HEK293 (cell line): ENCODE data around the gene CACNA1H.

Source experiments
- CTCF ChIA-PET: fragments of 350-600 bp; formaldehyde crosslinking; extraction: SDS; loops from one replicate; lab custom pipeline; 2021; ENCODE audit warnings: antibody characterized with exemption; lab: Yijun Ruan, JAX
- POLR2A ChIA-PET: fragments of 300-600 bp; formaldehyde crosslinking; extraction: SDS; loops from one replicate; lab custom pipeline; 2020; ENCODE audit warnings: antibody characterized with exemption, inconsistent platforms; lab: Yijun Ruan, JAX
- H3K27ac ChIP-seq: fragments of 200-500 bp; sonication (Bioruptor generic); 2 replicates; pipeline ENCODE4 v1.5.1; 2014; ENCODE audit warnings: low read depth, low read length, control low read depth, inconsistent platforms; ENCODE audit errors: extremely low read depth
- H3K36me3 ChIP-seq, 2 experiments: fragments of 200-500 bp in 1 of 2; sonication (Bioruptor generic) in 1 of 2; 1 replicate in 1 of 2; 2 replicates in 1 of 2; pipeline ENCODE4 v1.5.1; 2014 to 2017; ENCODE audit warnings: inconsistent platforms in 2 of 2, low read length in 2 of 2; ENCODE audit not compliant: control insufficient read depth in 2 of 2, insufficient read depth in 1 of 2
- H3K4me1 ChIP-seq: fragments of 200-500 bp; sonication (Bioruptor generic); 2 replicates; pipeline ENCODE4 v1.5.1; 2014; ENCODE audit warnings: mild to moderate bottlenecking, low read length, inconsistent platforms; ENCODE audit not compliant: control insufficient read depth, insufficient read depth
- H3K4me3 ChIP-seq: 2 replicates; pipeline ENCODE4 v1.5.1; 2011; ENCODE audit warnings: low read depth, mild to moderate bottlenecking, control low read depth, low read length, moderate library complexity
- H3K9me3 ChIP-seq: fragments of 200-500 bp; sonication (Bioruptor generic); 2 replicates; pipeline ENCODE4 v1.5.1; 2014; ENCODE audit warnings: low read depth, low read length, inconsistent platforms; ENCODE audit not compliant: control insufficient read depth, insufficient read depth
- EGR2 ChIP-seq: fragments of 450-650 bp; formaldehyde crosslinking; IDR thresholded peaks from 2 replicates; pipeline ENCODE4 v1.5.1; 2016; ENCODE audit warnings: low read depth, missing biosample characterization, missing genetic modification characterization
- KLF10 ChIP-seq: fragments of 450-650 bp; IDR thresholded peaks from 2 replicates; pipeline ENCODE4 v1.5.1; 2018; ENCODE audit warnings: missing biosample characterization, mild to moderate bottlenecking, missing genetic modification characterization
- KLF8 ChIP-seq: fragments of 450-650 bp; formaldehyde crosslinking; IDR thresholded peaks from 2 replicates; pipeline ENCODE4 v1.5.1; 2016; ENCODE audit warnings: missing biosample characterization, missing genetic modification characterization
- ZBTB7A ChIP-seq: fragments of 450-650 bp; formaldehyde crosslinking; IDR thresholded peaks from 2 replicates; pipeline ENCODE4 v1.5.1; 2016; ENCODE audit warnings: low read depth, missing biosample characterization, missing genetic modification characterization
- ZFHX2 ChIP-seq: fragments of 450-650 bp; formaldehyde crosslinking; conservative IDR thresholded peaks from 2 replicates; pipeline ENCODE4 v1.5.1; 2016; ENCODE audit warnings: missing biosample characterization, missing genetic modification characterization
- ZFP3 ChIP-seq: fragments of 450-650 bp; formaldehyde crosslinking; IDR thresholded peaks from 2 replicates; pipeline ENCODE4 v1.5.1; 2016; ENCODE audit warnings: low read depth, missing biosample characterization, missing genetic modification characterization
- ZIC2 ChIP-seq: fragments of 450-650 bp; formaldehyde crosslinking; IDR thresholded peaks from 2 replicates; pipeline ENCODE4 v1.5.1; 2016; ENCODE audit warnings: missing biosample characterization, missing genetic modification characterization
- ZNF140 ChIP-seq: fragments of 450-650 bp; formaldehyde crosslinking; IDR thresholded peaks from 2 replicates; pipeline ENCODE4 v1.5.1; 2016; ENCODE audit warnings: missing biosample characterization, missing genetic modification characterization
- ZNF19 ChIP-seq: fragments of 450-650 bp; formaldehyde crosslinking; IDR thresholded peaks from 2 replicates; pipeline ENCODE4; 2016; ENCODE audit warnings: missing biosample characterization, missing genetic modification characterization, low read depth
- ZNF24 ChIP-seq: fragments of 450-650 bp; formaldehyde crosslinking; IDR thresholded peaks from 2 replicates; pipeline ENCODE4 v1.5.1; 2016; ENCODE audit warnings: missing biosample characterization, missing genetic modification characterization
- ZNF391 ChIP-seq: fragments of 450-650 bp; formaldehyde crosslinking; IDR thresholded peaks from 2 replicates; pipeline ENCODE4 v1.5.1; 2016; ENCODE audit warnings: low read depth, missing biosample characterization, missing genetic modification characterization, borderline replicate concordance
- ZNF600 ChIP-seq: fragments of 450-650 bp; formaldehyde crosslinking; IDR thresholded peaks from 2 replicates; pipeline ENCODE4 v1.5.1; 2016; ENCODE audit warnings: missing biosample characterization, missing genetic modification characterization
- ZNF623 ChIP-seq: fragments of 450-650 bp; formaldehyde crosslinking; IDR thresholded peaks from 2 replicates; pipeline ENCODE4 v1.5.1; 2016; ENCODE audit warnings: missing biosample characterization, missing genetic modification characterization
- ZSCAN16 ChIP-seq: fragments of 450-650 bp; formaldehyde crosslinking; IDR thresholded peaks from 2 replicates; pipeline ENCODE4 v1.5.1; 2016; ENCODE audit warnings: missing biosample characterization, missing genetic modification characterization
- TF ChIP-seq, protein P1 (sequence below): IDR thresholded peaks from 2 replicates; pipeline ENCODE4 v1.6.1; 2011; ENCODE audit warnings: mild to moderate bottlenecking, low read depth, low read length, borderline replicate concordance
- TF ChIP-seq, protein P2 (sequence below): fragments of 450-650 bp; IDR thresholded peaks from 2 replicates; pipeline ENCODE4 v1.5.1; 2018; ENCODE audit warnings: missing biosample characterization, mild to moderate bottlenecking, missing genetic modification characterization

The CACNA1H gene

DNA sequence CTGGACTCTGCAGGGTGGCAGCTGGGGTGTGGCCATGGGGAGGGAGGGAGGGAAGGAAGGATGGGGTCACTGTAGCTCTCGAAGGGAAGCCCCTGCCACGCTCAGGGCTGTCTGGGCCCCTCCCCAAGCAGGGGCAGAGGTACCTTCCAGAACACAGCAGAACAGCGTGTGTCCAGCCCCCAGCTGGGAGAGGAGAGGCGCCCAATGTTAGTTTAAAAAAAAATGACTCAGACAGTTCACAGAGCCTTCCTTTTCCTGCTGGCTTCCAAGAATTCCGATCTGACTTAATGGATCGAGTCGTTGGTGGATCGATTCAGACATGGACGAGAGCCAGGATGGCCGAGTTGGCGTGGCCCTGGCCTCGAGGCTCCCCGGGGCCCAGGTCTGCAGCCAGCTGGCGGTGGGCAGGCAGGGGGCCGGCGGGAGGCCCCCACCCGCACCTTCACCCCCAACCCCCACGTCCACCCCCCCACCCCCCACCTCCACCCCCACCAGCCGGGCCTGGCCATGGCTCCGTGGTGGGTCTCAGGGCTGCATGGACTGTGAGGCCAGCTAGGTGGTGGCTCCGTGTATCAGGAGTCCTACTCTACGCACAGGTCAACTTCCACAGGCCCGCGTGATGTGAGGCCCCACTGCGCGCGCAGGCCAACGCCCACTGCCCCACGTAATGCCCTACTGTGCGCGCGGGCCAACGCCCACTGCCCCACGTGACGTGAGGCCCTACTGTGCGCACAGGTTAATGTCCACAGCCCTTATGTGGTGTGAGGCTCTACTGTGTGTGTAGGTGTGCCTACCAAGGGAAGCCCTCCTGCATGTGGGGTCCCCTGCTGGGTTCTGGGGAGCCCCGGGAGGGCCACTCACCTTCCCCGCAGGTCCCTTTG, 21.8 kb downstream of the CACNA1H start (continued):
- TF ChIP-seq EGR2 (tag by site-specific recombination) (0 out of 2 replicates have a peak, but pooled peaks have one; percentile 12), KLF8 (tag by site-specific recombination) (peak; percentile 49; the same call in 1 of the 2 replicates), ZSCAN16 (tag by site-specific recombination) (0 out of 2 replicates have a peak, but pooled peaks have one; percentile 26), ZNF24 (tag by site-specific recombination) (0 out of 2 replicates have a peak, but pooled peaks have one; percentile 34), KLF10 (tag by site-specific recombination) (peak; percentile 74; the same call in 1 of the 2 replicates), ZNF140 (no peak)
- TF ChIP-seq, protein P1, sequence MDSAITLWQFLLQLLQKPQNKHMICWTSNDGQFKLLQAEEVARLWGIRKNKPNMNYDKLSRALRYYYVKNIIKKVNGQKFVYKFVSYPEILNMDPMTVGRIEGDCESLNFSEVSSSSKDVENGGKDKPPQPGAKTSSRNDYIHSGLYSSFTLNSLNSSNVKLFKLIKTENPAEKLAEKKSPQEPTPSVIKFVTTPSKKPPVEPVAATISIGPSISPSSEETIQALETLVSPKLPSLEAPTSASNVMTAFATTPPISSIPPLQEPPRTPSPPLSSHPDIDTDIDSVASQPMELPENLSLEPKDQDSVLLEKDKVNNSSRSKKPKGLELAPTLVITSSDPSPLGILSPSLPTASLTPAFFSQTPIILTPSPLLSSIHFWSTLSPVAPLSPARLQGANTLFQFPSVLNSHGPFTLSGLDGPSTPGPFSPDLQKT = no peak

DNA sequence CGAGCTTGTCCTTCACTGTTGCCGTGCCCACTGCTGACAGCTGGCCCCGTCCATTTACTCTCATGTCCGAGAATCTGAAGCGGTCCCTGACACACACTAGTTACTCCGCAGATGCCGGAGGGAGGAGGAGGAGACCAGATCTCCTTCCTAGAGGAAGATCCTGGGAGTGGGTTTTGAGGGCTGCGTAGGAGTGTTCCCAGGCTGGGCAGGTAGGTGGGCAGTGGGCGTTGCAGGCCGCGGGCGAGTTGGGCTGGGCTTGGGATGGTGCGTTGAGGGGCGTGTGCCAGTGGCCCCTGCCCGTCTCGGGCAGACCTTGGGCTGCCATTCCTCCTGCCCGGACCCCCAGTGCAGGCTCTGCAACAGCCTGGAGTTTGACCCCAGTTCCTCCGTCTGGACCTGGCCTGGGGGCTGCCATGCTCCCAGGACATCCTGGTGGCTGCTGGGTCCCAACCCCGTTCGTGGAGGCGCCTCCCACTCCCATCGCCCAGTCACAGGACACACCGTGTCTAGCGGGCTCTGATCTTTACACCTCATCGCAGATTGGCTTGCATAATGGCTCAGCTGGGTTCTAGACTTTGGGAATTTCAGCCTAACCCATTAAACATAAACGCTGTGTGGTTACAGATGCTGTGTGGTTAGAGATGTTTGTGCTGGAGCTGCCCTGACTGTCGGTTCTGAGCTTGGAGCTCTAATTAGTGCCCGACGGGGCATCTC, 22.8 kb downstream of the CACNA1H start:
- TF ChIP-seq ZBTB7A (no peak), ZIC2 (peak; percentile 38; the same call in 1 of the 2 replicates), ZFHX2 (tag by site-specific recombination) (peak; percentile 95), ZNF19 (no peak), ZNF600 (peak; percentile 63; the same call in 1 of the 2 replicates), KLF10 (tag by site-specific recombination) (peak; percentile 19; the same call in 1 of the 2 replicates), EGR2 (tag by site-specific recombination) (peak; percentile 84), ZFP3 (tag by site-specific recombination) (peak; percentile 94)
- TF ChIP-seq, protein P2, sequence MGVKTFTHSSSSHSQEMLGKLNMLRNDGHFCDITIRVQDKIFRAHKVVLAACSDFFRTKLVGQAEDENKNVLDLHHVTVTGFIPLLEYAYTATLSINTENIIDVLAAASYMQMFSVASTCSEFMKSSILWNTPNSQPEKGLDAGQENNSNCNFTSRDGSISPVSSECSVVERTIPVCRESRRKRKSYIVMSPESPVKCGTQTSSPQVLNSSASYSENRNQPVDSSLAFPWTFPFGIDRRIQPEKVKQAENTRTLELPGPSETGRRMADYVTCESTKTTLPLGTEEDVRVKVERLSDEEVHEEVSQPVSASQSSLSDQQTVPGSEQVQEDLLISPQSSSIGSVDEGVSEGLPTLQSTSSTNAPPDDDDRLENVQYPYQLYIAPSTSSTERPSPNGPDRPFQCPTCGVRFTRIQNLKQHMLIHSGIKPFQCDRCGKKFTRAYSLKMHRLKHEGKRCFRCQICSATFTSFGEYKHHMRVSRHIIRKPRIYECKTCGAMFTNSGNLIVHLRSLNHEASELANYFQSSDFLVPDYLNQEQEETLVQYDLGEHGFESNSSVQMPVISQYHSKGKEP = no peak
- no peak overlapping the region for H3K4me3 ChIP-seq
- no peak overlapping the region for H3K27ac ChIP-seq
- H3K9me3 ChIP-seq = no peaks in the 10 kb centered on the region
- POLR2A ChIA-PET = interaction anchor here (1.6 kb wide), 1 partner anchor 12 kb away, joined by 4 read pairs; no protein-coding TSS in a partner anchor
- no peaks in the 10 kb centered on the region for H3K36me3 ChIP-seq
- H3K4me1 ChIP-seq = no peaks in the 10 kb centered on the region
- CTCF ChIA-PET = no interaction called here

DNA sequence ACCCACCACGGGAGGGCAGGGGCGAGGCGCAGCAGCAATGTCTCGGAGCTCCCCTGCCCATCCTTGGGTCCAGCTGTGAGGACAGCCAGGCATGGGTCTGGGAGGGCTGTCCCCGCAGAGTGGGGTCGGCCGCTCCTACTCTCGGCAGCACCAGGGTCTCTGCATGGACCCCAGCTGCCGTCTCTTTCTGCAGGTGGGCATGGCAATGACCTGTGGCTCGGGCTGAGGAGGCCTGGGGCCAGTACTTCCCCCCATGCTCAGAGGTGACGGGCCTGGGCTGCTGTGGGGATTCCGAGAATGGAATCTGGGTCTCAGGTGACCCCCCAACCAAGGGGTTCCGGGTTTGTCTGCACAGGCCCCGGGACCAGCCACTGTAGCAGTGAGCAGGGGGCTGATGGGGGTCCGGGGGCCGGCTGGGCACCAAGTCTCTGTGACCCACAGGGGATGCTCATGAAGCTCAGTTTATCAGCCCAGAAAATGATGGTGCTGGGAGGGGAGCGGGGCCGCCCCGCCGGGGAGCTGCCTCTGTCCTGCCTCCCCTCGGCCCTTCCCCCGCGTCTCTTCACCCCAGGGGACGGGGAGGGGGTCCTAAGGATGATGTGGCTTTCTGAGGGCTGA, 23.5 kb downstream of the CACNA1H start:
- Histone ChIP-seq H3K9me3 (no peaks in the 10 kb centered on the region), H3K4me3 (no peak overlapping the region), H3K27ac (no peak overlapping the region), H3K36me3 (no peaks in the 10 kb centered on the region), H3K4me1 (no peaks in the 10 kb centered on the region)
- ChIA-PET POLR2A (interaction anchor here (1.6 kb wide), 1 partner anchor 13 kb away, joined by 4 read pairs; no protein-coding TSS in a partner anchor), CTCF (no interaction called here)
- TF ChIP-seq ZNF391 (tag by site-specific recombination) (no peak), ZNF623 (peak; percentile 44)
